Transverse colon (tissue), 4 donors: Measurements from ENCODE around the gene MRPL19.

Source experiments
- POLR2A ChIP-seq: fragments of 450-650 bp; IDR thresholded peaks from one replicate; pipeline ENCODE4 v1.6.1; 2016; ENCODE audit warnings: antibody characterized with exemption, mild to moderate bottlenecking, moderate library complexity
- POLR2AphosphoS5 ChIP-seq, 3 donors: sonication (generic); formaldehyde crosslinking; IDR thresholded peaks; one replicate each; pipeline ENCODE4 v1.6.1; 2016; ENCODE audit warnings: antibody characterized with exemption in 3 of 3
- TF ChIP-seq, protein P1 (sequence below), 5 experiments: fragments of 200-600 bp in 3 of 5; fragments of 450-650 bp in 2 of 5; sonication (generic) in 3 of 5; IDR thresholded peaks; 1 replicate in 2 of 5; 2 replicates in 3 of 5; pipeline ENCODE4 v1.5.1; 2016 to 2017; ENCODE audit warnings: antibody characterized with exemption in 5 of 5, inconsistent platforms in 3 of 5, mild to moderate bottlenecking in 2 of 5, moderate library complexity in 1 of 5

GRCh38 chr2:75710577-75711253, 64.1 kb downstream of the MRPL19 start, which contains the start of gene GCFC2:
- TF ChIP-seq, protein P1, sequence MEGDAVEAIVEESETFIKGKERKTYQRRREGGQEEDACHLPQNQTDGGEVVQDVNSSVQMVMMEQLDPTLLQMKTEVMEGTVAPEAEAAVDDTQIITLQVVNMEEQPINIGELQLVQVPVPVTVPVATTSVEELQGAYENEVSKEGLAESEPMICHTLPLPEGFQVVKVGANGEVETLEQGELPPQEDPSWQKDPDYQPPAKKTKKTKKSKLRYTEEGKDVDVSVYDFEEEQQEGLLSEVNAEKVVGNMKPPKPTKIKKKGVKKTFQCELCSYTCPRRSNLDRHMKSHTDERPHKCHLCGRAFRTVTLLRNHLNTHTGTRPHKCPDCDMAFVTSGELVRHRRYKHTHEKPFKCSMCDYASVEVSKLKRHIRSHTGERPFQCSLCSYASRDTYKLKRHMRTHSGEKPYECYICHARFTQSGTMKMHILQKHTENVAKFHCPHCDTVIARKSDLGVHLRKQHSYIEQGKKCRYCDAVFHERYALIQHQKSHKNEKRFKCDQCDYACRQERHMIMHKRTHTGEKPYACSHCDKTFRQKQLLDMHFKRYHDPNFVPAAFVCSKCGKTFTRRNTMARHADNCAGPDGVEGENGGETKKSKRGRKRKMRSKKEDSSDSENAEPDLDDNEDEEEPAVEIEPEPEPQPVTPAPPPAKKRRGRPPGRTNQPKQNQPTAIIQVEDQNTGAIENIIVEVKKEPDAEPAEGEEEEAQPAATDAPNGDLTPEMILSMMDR (IDR thresholded peaks at IDR 0.05) = peak in 4 of 5 experiments; percentile 39 to 55 (median 42)
- TF ChIP-seq POLR2AphosphoS5 (IDR thresholded peaks at IDR 0.05) = peak; percentile 18 to 67 (median 38)
- TF ChIP-seq POLR2A = peak; percentile 51
